GM21737 (cell line): ENCODE results near the gene SPOCD1.
A peak's percentile ranks its signal among the peaks of the same experiment; 100 is the strongest.

ENCODE experiments used
- ATAC-seq: cut with Tn5 transposase; IDR thresholded peaks from one replicate; pipeline ENCODE4 v1.9.1; 2021; ENCODE audit warnings: mild to moderate bottlenecking, moderate library complexity; ENCODE audit not compliant: unreplicated experiment

The SPOCD1 gene

DNA sequence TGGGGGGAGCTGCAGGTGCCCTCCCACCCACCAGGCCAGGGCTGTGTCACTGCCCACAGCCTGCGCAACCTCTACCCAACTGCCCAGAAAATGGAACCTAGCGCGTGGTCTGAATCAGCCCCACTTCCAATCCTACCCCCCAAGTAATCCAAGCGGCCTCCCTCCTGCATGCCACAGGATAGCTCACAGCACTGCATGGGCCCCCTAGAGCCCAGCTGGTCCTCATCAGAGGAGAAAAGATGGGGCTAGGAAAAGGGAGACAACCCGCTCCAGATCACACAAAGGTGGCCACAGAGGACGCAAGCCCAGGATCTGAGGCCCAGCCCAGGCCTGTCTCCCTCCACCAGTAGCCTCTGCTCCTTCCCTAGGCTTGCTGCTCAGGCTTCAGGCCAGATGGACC, 57.8 kb downstream of the SPOCD1 start:
- ATAC-seq = no peak

DNA sequence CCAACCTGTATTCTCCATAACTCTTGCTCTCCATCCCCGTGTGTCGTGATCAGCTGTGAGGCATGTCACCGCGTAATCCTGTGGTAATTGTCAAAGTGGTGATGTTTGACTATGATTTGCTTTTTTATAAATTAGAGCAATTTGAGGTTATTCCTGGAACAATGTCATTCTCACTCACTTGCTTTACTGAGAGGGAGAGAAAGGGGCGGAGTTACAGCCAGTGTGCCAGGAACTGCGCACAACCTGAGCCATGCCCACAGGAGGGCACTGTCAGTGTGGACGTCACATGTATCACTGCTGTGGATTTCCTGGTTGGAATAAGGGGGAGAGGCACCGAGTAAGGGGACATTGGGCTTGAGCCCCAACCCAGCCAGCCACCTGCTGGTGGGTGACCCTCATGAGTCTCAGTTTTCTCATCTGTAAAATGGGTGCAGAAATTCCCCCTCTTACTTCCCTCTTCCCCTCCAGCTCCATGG, 58.6 kb downstream of the SPOCD1 start:
- ATAC-seq = no peak

DNA sequence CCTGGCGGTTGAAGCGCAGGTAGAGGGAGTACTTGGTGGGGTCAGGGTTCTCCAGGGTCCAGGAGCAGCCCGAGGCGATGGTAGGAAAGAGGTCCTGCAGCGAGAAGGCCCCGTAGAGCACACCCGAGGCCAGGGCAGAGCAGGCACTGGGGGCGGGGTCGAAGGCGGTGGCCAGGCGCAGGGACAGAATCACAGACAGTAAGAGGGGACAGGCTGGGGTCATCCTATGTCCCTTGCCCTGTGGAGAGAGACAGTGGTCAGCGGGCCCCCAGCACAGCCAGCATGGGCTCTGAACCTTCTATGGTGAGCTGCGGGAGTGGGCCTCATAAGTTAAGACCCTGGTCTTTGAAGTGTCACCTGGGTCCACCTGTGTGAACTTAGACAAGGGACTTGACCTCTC, 59.2 kb downstream of the SPOCD1 start:
- ATAC-seq = no peak

DNA sequence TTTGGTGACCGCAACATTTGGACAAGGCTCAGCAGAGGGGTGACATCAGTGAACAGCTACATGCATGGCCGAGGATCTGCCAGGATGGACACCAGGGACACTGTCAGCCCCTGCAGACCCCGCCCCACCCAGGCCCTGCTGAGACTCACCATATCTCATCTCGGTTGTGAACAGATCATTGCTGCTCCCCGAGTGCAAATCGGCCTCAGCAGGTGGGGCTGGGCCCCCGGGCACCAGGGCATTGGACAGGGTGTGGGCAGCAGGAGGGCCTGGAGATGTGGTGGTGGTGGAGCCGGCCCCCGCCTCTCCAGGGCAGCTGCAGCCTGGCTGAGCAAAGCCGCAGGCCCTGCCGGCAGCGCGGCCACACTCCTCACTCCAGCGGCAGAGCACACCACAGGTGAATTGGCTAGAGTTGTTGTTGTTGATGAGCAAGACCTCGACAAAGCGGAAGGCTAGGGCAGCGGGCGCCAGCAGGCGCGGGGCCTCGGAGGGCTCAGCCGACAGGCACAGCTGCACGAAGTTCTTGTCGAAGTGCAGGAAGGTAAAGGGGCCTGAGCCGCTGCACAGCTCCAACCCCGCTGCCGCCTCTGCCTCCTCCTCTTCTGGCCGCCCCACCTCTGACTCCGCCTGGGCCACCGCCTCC, 59.9 kb downstream of the SPOCD1 start:
- ATAC-seq = no peak

DNA sequence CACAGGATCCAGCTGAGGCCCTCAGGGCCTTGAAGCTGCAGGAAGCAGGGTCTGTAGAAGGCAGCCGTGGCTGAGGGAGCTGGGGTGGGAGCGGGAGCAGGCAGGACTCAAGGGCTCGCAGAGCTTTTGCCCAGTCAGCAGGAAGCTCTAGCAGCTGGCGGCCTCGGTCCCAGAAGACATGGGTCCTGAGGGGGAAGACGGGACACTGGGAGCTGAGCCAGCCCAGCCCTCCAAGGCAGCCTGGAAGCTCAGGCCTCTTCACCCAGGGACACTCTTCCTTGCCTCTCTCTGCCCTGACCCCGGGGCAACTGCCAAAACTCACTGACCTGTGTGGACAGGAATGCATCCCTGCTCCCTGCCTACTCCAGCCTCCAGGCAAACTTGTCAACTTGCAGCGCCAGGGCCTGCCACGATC, 60.6 kb downstream of the SPOCD1 start:
- ATAC-seq = no peak

DNA sequence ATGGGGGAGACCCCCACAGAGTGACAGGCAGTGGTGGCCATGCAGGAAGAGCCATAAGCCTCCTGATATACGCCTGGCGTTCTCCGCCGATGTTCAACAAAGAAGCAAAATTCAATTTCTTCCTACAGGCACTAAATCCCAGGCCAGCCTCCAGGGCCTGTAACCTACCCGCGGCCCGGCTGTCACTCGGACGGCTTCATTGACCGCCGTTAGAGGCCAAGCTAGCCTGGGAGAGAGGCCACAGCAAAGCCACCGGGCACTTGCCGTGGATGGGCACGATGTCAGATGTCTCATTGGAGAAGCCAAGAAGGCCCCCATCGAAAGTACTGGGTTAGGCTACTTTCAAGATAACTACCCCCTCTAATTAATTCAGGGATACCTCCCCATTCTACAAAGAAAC, 61.4 kb downstream of the SPOCD1 start:
- ATAC-seq = no peak

DNA sequence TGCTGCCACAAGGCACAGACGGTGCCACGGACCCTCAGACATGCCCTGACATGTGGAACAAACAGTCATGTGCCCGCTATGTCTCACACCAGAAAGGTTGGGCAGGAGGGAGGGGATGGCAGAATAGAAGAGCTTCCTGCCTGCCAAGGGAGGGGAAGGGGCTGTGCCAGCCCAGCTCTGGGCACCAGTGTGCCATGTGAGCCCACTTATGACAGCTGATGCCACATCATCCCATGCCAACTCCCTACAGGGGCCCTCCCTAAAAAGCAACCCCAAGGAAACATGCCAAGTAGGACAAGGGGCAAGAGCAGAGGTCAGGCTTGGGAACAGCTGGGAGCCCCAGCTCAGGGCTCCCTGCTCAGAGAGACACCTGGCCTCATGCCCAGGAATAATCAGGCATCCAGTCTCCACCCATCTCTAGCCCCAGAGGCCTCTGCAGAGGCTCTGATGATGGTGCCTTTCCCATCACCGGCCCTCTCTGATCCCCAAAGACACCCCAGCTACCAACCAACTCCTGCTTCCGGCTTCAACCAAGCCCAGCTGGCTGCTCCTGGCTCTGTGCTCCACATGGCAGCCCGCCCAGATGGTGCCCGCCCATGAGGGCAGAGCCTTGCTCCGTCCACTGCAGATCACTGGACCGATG, 62.0 kb downstream of the SPOCD1 start:
- no peak for ATAC-seq

DNA sequence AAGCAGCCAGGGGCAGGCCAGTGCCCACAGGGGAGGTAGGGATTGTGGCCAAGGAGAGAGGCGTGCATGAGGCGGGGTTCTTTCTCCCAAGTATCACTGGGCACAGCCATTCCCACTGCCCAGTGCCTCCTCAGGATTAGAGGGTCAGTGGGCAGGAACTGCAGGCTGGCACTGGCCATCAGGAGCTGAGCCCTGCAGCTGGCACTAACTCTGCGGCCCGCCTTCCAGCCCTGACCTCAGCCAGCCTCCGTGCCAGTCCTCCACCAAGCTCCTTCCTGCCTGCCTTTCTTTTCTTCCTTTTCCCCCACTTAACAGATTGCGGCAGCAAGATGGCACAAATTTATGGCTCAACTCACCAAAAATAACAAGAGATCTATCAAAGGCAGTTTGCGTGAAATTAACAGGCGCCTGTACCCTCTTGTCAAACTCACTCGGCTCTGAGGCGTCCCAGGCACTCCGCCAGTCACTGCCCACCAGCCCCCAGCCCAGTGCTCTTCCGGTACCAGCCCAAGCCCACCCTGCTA, 62.8 kb downstream of the SPOCD1 start:
- no peak for ATAC-seq

DNA sequence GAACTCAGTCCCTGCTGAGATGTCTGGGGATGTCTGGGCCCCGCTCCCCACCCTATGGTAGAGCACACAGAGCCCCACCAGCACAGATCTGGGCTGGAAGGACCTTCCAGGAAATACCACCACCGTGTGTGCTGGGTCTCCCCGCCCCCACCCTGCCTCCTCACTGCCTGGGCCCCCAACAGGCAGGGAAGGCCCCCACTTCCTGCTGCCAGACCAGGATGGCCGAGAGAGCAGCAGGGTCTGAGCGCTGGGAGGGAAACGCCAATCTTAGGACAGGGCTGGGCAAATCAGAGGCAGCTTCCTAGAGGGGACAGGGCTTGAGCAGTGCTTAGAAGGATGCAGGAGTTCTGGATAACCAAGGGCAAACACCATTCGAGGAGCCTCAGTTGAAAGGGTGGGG, 63.6 kb downstream of the SPOCD1 start:
- no peak for ATAC-seq

DNA sequence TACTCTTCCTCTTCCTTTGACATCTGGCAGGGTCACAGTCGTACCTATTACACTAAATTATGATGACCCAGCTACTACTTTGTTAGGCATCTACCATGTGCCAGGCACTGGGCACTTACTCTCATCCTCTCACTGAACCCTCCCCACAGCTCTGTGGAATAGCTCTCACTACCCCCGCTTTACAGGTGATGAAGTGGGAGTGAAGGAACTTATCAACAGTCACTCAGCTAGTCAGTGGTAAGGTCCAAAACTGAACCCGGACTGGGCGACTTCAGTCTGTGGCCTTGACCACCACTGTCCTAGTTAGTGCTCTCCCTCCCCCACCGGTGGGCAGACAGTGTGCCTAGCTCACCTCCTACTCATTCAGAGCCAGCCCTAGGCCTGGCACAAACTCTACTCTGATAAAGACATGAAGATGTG, 64.0 kb downstream of the SPOCD1 start:
- no peak for ATAC-seq

DNA sequence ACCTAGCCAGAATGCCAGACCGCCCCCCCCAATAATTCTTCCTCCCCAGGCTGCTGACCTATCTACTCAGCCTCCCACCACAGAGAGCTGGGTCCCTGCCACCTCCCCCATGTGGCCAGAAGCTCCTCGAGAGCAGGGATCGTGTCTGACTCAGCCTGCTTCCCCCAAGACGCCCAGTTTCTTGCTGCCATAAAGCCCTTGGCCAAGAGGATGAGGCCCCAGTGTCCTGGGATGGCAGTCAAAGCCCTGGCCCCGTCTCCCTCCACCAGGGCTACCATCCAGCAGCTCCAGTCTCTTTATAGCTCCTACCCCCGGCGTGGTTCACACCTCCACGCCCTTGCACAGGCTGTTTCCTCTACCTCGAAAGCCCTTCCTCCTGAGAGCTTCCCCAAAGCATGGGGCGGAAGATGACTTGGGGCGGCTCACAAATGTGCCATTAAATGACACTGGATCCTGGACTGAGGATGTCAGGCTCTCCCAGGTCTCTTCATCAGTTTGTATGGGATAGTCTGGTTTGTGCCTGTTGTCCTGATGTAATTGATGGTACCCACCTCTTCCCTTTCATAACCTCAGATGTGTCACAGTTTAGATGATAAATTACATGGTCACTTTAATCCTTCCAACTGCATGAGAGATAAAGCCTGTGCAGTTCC, 64.8 kb downstream of the SPOCD1 start:
- no peak for ATAC-seq

DNA sequence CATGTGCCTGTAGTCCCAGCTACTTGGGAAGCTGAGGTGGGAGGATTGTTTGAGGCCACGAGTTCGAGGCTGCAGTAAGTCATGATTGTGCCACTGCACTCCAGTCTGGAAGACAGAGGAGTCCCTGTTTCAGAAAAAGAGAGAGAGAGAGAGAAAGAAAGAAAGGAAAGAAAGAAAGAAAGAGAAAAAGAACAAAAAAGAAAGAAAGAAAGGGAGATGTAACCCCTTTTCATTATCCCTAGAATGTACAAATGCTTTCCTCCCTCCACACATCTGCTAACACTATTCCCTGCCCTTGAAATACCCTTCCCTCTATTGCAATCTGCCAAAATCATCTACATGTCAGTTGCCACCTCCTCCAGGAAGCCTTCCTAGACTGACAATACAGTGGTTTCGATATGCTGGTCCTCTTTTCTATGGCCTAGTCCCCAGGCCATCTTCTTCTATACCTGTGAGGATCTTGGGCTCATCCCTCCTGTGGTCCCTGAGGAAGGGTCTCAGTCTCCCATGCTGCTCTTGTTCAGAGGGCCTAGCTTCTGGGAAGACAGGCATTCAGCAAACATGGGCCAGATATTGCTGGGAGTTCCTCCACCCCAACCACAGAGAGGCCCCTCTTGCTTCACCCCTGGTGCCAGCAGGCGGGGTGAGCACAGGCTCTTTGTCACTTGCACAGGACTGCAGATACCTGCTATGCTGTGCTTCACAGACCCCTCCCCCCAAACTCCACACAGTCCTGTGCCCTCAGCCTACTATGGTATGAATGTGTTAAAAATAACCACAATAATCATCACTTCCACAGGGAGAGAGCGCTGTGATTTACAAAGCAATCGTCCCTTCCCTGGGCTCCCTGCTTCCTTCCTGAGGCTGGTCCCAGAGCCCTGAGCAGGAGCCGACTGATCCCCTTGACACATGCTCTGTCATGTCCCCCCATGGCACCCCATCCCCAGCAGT, 65.8 kb downstream of the SPOCD1 start:
- no peak for ATAC-seq

DNA sequence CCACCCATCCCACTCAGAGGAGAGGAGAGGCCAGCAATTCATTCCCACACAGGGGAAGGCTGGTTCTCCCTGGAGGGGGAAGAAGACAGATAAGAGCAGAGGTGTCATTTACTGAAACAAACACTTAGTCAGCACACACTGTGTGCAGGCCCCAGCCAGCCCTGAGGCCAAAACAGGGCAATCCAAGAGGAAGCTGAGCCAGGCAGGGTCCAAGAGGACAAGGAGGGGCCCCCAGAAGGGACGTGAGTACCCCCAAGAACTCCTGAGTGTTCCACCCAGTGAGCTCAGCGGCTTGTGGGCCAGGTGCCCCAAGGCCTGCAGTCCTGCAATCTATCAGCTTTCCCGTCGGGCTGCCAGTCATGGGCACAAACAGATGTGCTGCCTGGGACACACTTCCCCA, 67.5 kb downstream of the SPOCD1 start:
- no peak for ATAC-seq

DNA sequence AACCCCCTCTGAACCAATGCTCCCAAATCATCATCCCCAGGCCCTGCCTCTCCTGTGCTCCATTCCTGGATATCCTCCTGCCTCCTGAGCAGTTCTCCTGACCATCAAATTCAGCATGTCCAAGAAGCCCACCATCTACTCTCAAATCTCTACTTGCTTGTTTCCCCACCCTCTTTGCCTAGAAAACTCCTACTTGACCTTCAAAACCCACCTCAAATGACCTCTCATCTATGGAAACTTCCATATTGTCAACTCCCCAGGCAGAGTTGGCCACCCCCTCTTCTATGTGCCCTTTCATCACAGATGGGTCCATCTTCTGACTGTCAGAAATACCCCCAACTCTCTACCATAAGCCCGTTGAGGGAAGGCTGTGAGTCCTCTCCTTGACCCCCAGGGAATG, 68.5 kb downstream of the SPOCD1 start:
- no peak for ATAC-seq

DNA sequence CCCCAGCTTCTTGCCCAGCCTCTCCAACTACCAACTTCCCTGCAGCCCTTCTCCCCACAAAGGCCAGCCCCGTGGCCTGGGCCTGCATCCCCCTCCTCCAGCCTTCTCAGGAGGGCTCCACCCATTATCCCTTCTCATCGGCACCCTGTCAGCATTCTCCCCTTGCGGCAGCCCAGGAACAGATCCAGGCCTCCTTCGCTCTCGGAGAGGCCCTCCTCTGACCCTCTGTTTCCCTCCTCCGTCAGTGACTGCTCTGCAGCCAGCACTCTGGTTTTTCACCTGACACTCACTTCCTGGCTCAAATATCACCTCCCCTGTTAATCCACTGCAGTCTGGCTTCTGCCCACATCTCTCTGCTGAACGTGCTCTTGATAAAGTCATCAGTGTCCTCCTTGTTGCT, 69.1 kb downstream of the SPOCD1 start:
- no peak for ATAC-seq

DNA sequence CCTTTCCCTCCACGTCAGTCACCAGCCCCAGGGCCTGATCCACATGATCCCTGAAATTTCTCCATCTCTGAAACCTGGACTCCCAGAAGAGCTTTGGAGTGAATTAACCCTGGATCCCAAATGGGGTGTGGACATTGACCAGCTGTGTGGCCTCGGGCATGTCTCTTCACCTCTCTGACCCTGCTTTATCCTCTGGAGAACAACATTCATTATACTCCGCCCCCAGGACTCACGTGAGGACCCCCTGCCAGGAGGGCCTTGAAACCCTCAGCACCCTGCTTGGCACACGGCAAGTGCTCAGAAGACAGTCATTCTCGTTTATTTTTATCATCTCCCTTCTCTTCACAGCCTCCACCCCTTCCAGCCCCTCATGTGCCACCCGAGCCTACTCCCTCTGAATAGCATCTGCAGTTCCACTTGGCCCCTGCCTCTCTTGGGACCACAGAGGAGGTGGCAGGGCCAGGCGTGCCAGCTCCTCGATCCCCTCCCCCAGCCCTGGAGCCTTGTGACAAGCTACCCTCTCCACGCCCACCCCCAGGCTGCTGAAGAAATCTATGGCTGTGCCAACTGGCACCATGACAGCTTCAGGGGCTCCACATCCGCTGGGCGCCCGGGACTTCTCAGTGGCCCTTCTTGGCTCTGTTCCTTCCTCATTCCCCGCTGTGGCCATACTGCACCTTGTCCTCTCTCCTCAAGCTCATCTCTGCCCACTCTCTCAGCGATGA, 69.7 kb downstream of the SPOCD1 start:
- ATAC-seq = no peak

DNA sequence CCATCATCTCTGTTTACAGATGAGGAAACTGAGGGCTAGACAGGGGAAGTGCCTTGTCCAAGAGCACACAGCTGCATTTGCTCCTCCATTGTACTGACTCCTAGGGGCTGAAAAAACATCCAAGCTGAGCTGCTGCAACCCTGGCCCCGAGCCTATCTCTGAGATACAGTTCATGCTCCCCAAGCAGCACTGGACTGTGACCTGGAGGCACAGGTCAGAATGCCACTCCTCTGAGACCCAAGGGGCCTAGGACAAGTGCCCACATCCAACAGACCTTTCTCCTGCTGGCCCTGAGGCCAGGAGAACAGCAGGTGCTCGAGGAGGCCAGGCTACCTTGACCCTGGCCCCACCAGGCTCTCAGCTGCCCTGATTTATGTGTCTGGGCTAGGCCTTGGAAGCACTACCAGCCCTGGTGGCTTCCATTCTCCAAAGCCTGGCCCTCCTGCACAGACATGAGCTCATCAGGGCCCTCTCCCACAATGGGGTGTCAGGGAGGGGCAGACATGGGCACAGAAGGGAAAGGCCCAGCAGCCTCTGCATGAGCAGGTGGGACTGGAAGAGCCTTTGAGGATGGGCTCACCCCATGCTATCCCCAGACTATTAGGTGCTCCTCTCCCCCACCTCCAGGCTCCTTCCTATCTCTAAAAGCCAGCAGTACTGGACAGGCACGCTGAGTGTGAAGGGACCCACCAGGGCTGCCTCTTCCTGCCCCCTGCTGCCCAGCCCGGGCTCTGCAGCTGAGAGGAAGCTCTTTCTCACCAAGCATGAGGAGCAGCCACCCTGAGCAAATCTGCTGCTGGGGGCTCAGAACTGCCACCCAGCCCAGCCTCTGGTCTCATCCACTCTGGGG, 70.5 kb downstream of the SPOCD1 start:
- no peak for ATAC-seq

DNA sequence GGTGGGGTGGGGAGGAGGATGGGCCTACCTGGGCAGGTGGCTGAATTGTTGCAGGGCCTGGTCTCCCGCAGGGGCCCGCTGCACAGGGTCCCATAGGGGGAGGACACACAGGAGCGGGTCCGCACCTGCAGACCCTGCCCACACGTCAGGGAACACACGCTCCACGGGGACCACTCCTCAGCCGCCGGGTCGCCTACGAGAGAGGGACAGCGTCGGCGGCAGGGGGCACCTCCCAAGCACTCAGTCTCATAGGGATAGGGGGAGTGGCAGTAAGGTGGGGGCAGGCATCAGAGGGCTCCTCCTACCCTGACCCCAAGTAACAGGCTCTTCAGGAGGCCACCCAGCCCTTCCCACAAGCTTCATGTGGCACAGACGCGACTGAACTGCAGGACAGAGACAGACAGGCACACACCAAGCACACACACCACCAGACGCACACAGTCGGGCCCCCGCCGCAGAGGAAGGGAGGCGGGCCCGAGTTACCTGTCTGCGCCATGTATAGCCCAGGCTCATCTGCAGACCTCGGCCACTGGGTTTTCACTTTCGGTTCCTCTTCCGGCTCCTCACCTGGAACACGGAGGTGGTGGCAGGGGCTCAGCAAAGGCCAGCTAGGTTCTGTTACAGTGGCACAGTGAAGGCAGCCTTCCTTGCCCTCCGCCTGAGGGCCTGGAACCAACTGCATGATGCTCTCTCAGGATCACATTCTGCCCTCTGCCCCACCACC, 71.5 kb downstream of the SPOCD1 start:
- peak; percentile 49 for ATAC-seq
